GM19351 (cell line): ENCODE data around the gene CCDC47.
"Not testable (repeated sequence)": the region's sequence is repeated elsewhere in the genome, so short reads cannot be mapped to it uniquely, and the experiment has no call there.

Experiments used
- ATAC-seq: cut with Tn5 transposase; IDR thresholded peaks from one replicate; pipeline ENCODE4 v1.9.1; 2021; ENCODE audit warnings: mild to moderate bottlenecking, moderate library complexity; ENCODE audit not compliant: unreplicated experiment

The CCDC47 gene

GRCh38 chr17:63773272-63774140, at the start of gene CCDC47:
Gene CCDC47, minus strand, starts transcription at chr17:63773597. Its CDS starts 7,422 bp downstream, at chr17:63766175.
- peak; percentile 75 for ATAC-seq

- ATAC-seq, result no peak
Observed at GRCh38 chr17:63822537-63822936, 49.1 kb upstream of the CCDC47 start.

DNA sequence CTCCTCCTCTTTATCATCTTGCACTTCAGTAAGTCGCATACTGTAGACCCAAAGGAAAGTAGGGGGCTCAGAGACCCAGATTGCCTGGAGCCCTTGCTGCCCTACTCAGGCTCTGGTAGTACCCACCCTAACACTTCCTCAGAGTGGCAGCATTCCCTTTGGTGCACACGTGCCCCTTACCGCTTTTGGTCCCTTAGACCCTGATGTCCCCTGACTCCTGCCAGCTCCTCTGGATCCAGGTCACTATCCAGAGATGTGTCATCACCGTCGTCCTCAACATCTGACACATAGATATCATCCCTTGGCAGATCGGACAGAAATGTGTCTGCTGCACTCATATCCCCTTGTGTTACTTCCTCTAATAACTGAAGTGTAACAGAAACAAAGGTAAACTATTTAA, 48.4 kb upstream of the CCDC47 start:
- no peak for ATAC-seq

GRCh38 chr17:63820963-63821561, 47.7 kb upstream of the CCDC47 start:
- ATAC-seq, result no peak

- no peak for ATAC-seq
Observed at GRCh38 chr17:63819585-63820537, 46.5 kb upstream of the CCDC47 start.

DNA sequence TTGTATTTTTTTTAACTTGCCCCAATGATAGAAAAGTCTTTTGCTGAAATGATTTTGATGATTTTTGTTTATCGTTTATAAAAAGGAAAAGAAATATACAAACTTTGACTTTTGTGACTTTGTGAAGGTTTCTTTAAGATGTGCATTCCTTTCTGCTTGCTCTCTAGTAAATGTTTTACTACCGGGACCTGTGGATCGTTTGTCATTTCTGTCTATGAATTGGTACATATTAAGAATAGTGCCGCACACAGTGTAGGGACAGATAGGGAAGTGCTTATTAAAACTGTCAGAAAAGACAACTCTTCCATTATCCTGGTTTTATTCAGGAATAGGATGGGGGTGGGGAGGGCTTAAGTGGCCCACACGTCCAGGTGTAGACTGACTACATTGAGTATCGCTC, 45.7 kb upstream of the CCDC47 start:
- ATAC-seq, result no peak

- ATAC-seq, result no peak
Observed at GRCh38 chr17:63817736-63818385, 44.5 kb upstream of the CCDC47 start.

GRCh38 chr17:63816669-63817068, 43.3 kb upstream of the CCDC47 start:
- no peak for ATAC-seq

- ATAC-seq, result no peak
Observed at GRCh38 chr17:63816123-63816522, 42.7 kb upstream of the CCDC47 start.

GRCh38 chr17:63809970-63810369, 36.6 kb upstream of the CCDC47 start:
- ATAC-seq, result no peak

GRCh38 chr17:63805591-63805990, 32.2 kb upstream of the CCDC47 start:
- ATAC-seq, result no peak

- no peak for ATAC-seq
Observed at GRCh38 chr17:63804328-63804727, 30.9 kb upstream of the CCDC47 start.

- no peak for ATAC-seq
Observed at GRCh38 chr17:63800783-63801182, 27.4 kb upstream of the CCDC47 start.

- no peak for ATAC-seq
Observed at GRCh38 chr17:63798572-63799106, 25.2 kb upstream of the CCDC47 start.

GRCh38 chr17:63796375-63796774, 23.0 kb upstream of the CCDC47 start:
- ATAC-seq, result not testable (repeated sequence)

GRCh38 chr17:63792055-63792729, 18.8 kb upstream of the CCDC47 start:
- ATAC-seq, result no peak

DNA sequence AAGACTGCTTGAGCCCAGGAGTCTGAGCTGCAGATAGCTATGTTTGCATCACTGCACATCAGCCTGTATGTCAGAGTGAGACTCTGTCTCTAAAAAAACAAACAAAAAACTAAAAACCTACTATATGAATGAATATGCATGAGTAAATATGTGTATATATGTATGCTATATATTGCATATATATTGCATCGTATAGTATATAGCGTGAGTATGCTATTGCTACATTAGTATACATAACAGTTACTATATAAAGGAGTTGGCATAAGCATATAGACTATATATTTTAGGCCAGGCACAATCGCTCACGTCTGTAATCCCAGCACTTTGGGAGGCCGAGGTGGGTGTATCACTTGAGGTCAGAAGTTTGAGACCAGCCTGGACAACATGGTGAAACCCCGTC, 16.7 kb upstream of the CCDC47 start:
- no peak for ATAC-seq

- no peak for ATAC-seq
Observed at GRCh38 chr17:63786971-63787711, 13.7 kb upstream of the CCDC47 start.

DNA sequence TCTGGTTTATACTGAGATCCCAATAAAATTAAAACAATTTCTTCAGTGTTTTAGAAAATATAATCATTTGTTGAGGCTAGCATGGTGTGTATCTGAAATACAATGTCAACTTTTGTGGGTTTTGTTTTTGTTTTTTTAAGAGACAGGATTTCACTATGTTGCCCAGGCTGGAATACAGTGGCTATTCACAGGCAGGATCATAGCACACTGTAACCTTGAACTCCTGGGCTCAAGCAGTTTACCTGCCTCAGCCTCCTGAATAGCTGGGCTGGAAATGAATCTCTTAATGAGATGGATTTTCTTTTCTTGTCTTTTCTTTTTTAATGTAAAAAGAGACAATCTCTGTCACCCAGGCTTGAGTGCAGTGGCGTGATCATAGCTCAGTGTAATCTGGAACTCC, 12.7 kb upstream of the CCDC47 start:
- no peak for ATAC-seq
